Mesodermal cell (in vitro differentiated cells): ENCODE measurements around the gene ISG20.
"Not testable (repeated sequence)": the region's sequence is repeated elsewhere in the genome, so short reads cannot be mapped to it uniquely, and the experiment has no call there.

Experiments used
- H3K27ac ChIP-seq: 2 replicates; pipeline ENCODE4 v1.7.0; 2013; ENCODE audit warnings: mild to moderate bottlenecking, low read depth, low read length, moderate library complexity; ENCODE audit not compliant: severe bottlenecking
- H3K36me3 ChIP-seq: 2 replicates; pipeline ENCODE4 v1.7.1; 2013; ENCODE audit warnings: mild to moderate bottlenecking, low read length, moderate library complexity; ENCODE audit not compliant: control insufficient read depth, insufficient read depth
- H3K4me1 ChIP-seq: one replicate; pipeline ENCODE4 v1.7.1; 2013; ENCODE audit warnings: mild to moderate bottlenecking, low read length; ENCODE audit not compliant: insufficient read depth, control insufficient read depth, poor library complexity, severe bottlenecking
- H3K4me3 ChIP-seq: 2 replicates; pipeline ENCODE4 v1.7.0; 2013; ENCODE audit warnings: low read length, control low read depth, mild to moderate bottlenecking; ENCODE audit not compliant: insufficient read depth, poor library complexity, severe bottlenecking; ENCODE audit errors: extremely low read depth
- H3K9me3 ChIP-seq: 2 replicates; pipeline ENCODE4 v1.7.1; 2013; ENCODE audit warnings: mild to moderate bottlenecking, low read length, moderate library complexity; ENCODE audit not compliant: control insufficient read depth
- WGBS, 2 experiments: methylation state at CpG; one replicate each; pipeline ENCODE4 v1.1.5; 2013; ENCODE audit warnings: missing lambda C conversion rate in 2 of 2; ENCODE audit not compliant: insufficient coverage in 2 of 2; 5-methylcytosine and 5-hydroxymethylcytosine counted together

The ISG20 gene

DNA sequence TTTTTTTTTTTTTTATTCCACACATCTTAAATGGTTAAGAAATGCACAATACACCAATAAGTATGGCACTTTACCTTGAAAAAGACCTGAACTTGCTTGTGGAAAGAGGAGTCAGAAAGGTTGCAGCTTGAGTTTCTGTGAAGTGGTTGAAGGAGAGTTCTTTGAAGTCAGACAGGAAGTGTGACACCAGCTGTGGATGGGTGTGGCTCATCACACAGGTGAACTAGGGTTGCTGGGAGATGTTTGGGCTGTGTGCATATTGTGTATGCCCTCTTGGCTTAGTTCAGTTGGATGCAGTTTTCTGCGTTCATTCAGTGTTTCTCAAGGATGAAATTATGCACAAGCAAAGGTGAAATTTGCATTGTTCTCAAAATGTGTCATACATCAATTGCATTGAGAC lies 11.4 kb upstream of the ISG20 start:
- WGBS, 2 experiments: 100% methylated on average over 1 of the region's 1 CpG; no CpG with 5 or more reads in 1 of the 2 experiments
- Histone ChIP-seq H3K36me3 (peaks cover 91% of the 10 kb centered on the region), H3K9me3 (no peaks in the 10 kb centered on the region), H3K4me3 (no peak overlapping the region), H3K4me1 (peaks cover 19% of the 10 kb centered on the region), H3K27ac (no peak overlapping the region)

- Histone ChIP-seq H3K36me3 (peaks cover 96% of the 10 kb centered on the region), H3K4me3 (no peak overlapping the region), H3K4me1 (peaks cover 19% of the 10 kb centered on the region), H3K27ac (no peak overlapping the region), H3K9me3 (no peaks in the 10 kb centered on the region)
- 95 to 100% methylated on average over 2 to 3 of the region's 5 CpGs for WGBS, 2 experiments
Observed at GRCh38 chr15:88628018-88628654, 10.7 kb upstream of the ISG20 start.

DNA sequence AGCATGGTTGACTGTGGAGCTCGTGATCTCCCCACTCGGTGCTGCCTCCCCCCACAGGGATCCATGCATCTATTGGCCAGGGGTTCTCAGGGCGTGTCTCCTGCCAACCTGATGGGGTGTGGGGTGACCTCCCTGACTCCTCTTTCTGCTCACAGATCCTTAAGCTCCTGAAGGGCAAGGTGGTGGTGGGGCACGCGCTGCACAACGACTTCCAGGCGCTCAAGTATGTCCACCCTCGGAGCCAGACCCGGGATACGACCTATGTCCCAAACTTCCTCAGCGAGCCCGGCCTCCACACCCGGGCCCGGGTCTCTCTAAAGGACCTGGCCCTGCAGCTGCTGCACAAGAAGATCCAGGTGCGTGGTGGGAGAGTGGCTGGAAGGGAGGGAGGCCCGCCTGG lies 9.7 kb upstream of the ISG20 start:
- Histone ChIP-seq H3K4me3 (no peak overlapping the region), H3K36me3 (peaks cover 96% of the 10 kb centered on the region), H3K4me1 (peaks cover 11% of the 10 kb centered on the region), H3K27ac (no peak overlapping the region), H3K9me3 (no peaks in the 10 kb centered on the region)
- 95 to 97% methylated on average over 4 to 10 of the region's 16 CpGs for WGBS, 2 experiments

DNA sequence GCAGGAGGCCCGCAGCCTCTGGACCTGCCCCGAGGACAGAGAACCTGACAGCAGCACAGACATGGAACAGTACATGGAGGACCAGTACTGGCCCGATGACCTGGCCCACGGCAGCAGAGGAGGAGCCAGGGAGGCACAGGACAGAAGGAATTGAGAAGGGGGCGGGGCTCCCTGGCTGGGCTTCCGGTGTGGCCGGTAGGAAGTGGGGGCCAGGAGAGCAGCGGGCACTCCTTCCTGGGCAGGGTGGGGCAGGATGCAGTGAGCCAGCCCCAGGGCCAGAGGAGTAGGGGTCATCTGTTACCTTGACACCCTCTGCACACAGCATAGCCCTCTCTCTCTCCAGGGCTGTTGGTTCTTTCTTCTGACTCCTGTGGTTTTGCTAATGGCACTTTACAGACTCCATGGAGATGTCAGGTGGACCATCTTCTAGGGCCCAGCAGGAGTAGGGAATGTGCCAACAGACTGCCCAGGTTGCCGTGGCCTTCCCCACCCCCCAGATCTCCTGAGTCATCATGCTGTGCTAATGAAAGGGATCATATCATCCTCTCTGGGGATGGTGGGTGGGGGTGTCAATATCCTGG lies 8.6 kb upstream of the ISG20 start:
- H3K4me3 ChIP-seq: no peak overlapping the region
- H3K27ac ChIP-seq: no peak overlapping the region
- peaks cover 4% of the 10 kb centered on the region for H3K4me1 ChIP-seq
- WGBS, 2 experiments: 85 to 88% methylated on average over 6 of the region's 9 CpGs
- H3K36me3 ChIP-seq: peaks cover 97% of the 10 kb centered on the region
- no peaks in the 10 kb centered on the region for H3K9me3 ChIP-seq

DNA sequence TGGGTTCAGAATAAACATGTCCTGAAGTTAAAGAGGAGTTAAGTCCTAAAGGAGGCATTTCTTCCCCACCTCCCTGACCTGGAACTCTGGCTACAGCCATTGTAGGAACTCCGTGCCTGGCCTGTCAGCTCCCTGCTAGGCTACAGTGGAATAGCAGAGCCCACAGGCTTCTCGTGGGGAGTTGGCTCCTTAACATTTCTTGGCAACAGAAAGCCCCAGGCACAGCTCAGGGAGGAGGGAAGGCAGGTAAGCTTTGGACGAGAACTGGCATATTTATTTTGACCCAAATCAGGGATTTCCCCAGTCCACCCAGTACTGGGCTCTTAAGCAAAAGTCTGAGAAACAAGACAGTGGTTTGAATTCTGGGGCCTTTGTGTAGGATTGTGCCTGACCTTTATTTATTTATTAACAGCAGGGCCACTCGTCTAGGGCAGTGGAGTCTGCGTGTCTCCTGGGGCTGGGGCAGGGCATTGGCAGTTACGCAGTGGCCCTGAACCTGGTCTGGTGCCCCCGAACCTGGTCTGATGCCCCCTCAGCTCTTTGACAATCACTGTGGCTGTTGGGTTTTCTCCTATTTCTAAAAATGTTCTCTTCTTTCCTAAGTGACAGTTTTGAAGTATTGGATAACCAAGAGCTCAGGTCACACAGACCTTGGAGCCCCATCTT lies 7.9 kb upstream of the ISG20 start:
- Histone ChIP-seq H3K9me3 (no peaks in the 10 kb centered on the region), H3K4me1 (peaks cover 7% of the 10 kb centered on the region), H3K4me3 (no peak overlapping the region), H3K36me3 (peaks cover 94% of the 10 kb centered on the region), H3K27ac (no peak overlapping the region)
- 96 to 97% methylated on average over 7 of the region's 7 CpGs for WGBS, 2 experiments

DNA sequence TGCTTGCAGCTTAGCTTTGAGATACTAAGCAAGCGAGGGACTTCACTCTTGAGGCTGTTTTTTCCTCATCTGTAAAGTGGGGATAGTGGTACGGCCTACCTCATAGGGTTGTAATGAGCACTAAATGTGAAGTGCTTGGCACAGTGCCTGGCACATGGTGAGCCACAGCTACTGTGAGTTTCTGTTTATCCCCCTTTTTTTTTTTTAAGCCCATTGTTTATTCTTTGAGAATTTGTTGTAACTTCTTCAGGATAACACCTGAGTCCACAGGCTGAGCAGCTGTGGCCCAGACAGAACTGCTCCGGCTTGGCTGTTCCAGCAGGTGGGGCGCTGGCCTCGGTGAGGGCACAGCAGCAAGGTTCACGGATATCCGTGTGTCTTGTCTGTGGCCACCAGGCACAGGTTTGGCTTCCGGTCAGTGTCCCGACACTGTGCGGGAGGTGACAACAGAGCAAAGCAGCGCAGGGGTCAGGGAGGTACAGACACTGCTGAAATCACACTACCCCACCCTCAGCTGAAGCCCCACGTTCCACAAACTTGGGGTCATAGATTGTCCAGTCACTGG lies 7.3 kb upstream of the ISG20 start:
- Histone ChIP-seq H3K36me3 (peaks cover 89% of the 10 kb centered on the region), H3K9me3 (no peaks in the 10 kb centered on the region), H3K4me3 (no peak overlapping the region), H3K4me1 (peaks cover 7% of the 10 kb centered on the region), H3K27ac (no peak overlapping the region)
- WGBS, 2 experiments: 92 to 97% methylated on average over 8 to 10 of the region's 12 CpGs

GRCh38 chr15:88632797-88633196 lies 6.0 kb upstream of the ISG20 start:
- Histone ChIP-seq H3K36me3 (peaks cover 77% of the 10 kb centered on the region), H3K4me1 (peaks cover 18% of the 10 kb centered on the region)
- WGBS, 2 experiments: 78 to 79% methylated on average over 4 of the region's 7 CpGs
- not testable (repeated sequence) for H3K9me3 ChIP-seq, H3K27ac ChIP-seq, H3K4me3 ChIP-seq

DNA sequence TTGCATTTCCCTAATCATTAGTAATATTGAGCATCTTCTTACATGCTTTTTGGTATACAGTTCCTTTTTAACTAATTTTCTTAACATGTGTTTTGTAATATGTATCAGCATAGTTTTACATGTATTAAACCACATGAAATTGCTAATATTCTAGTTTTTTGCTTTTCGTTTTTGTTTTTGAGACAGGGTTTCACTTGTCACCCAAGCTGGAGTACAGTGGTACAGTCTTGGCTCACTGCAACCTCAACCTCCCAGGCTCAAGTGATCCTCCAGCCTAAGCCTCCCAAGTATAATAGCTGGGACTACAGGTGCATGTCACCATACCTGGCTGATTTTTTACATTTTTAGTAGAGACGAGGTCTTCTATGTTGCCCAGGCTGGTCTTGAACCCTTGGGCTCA lies 4.4 kb upstream of the ISG20 start:
- peaks cover 60% of the 10 kb centered on the region for H3K36me3 ChIP-seq
- H3K27ac ChIP-seq: no peak overlapping the region
- H3K4me3 ChIP-seq: no peak overlapping the region
- WGBS, 2 experiments: 89 to 100% methylated on average over 1 to 2 of the region's 2 CpGs
- peaks cover 28% of the 10 kb centered on the region for H3K4me1 ChIP-seq
- no peaks in the 10 kb centered on the region for H3K9me3 ChIP-seq

- Histone ChIP-seq H3K4me1 (peaks cover 32% of the 10 kb centered on the region), H3K9me3 (no peaks in the 10 kb centered on the region), H3K4me3 (no peak overlapping the region), H3K27ac (no peak overlapping the region), H3K36me3 (peaks cover 52% of the 10 kb centered on the region)
- 85 to 100% methylated on average over 2 to 3 of the region's 6 CpGs for WGBS, 2 experiments
Observed at GRCh38 chr15:88635318-88635717, 3.5 kb upstream of the ISG20 start.

GRCh38 chr15:88636050-88636449 lies 2.8 kb upstream of the ISG20 start:
- Histone ChIP-seq H3K36me3 (peaks cover 44% of the 10 kb centered on the region), H3K4me1 (peaks cover 32% of the 10 kb centered on the region), H3K4me3 (no peak overlapping the region), H3K9me3 (no peaks in the 10 kb centered on the region), H3K27ac (no peak overlapping the region)
- WGBS, 2 experiments: 87% methylated on average over 9 to 11 of the region's 11 CpGs

DNA sequence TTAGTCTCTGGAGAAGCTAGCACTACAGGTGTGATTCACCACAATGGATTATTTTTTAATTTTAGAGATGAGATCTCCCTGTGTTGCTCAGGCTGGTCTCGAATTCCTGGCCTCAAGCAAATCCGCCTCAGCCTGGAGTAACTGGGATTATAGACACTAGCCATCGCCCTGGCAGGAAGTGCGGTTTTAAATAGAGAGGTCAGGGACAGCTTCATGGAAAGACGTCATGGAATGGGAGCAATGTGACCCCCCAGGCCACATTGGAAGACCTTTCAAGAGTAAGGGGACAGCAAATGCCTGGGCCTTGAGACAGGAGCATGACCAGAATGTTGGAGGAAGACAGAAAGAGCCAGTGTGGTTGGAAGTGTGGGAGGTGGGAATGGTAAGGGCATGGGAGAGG lies 2.2 kb upstream of the ISG20 start:
- WGBS, 2 experiments: 83 to 91% methylated on average over 3 to 5 of the region's 5 CpGs
- H3K4me3 ChIP-seq: no peak overlapping the region
- H3K9me3 ChIP-seq: no peaks in the 10 kb centered on the region
- no peak overlapping the region for H3K27ac ChIP-seq
- peaks cover 32% of the 10 kb centered on the region for H3K4me1 ChIP-seq
- peaks cover 38% of the 10 kb centered on the region for H3K36me3 ChIP-seq
